ENCODE measurements around the gene PRPH2. TPM values are rescaled to one million over a fixed set of nuclear protein-coding genes. Genes with fewer than 3 reads are reported as not detected.

Gene PRPH2
- total and polyA plus RNA-seq, 10 of the 15 experiments (the other 5 are each of a cell fraction or from before 2014, with no cell fraction given) = 0.08 TPM; not detected in 9

- no TSS peak for BruUV-seq (replicated peaks)
- RAD21 ChIA-PET (ENCODE audit: unreplicated experiment) = no interaction called here
- H3K9ac ChIP-seq (ENCODE audit: control insufficient read depth, insufficient read depth, low read length) = no peak overlapping the region
- H3K27ac ChIP-seq (ENCODE audit: control insufficient read depth, insufficient read depth) = no peak overlapping the region
- FAIRE-seq (no peak), DNase-seq (ENCODE audit: low read depth, low spot score) (no peak), ATAC-seq (no peak)
- no peak overlapping the region for H2AFZ ChIP-seq (ENCODE audit: control insufficient read depth, low read depth, low read length)
- peaks cover 4% of the 10 kb centered on the region; the same call in 1 of the 3 replicates for H3K9me3 ChIP-seq (replicated peaks; ENCODE audit: control insufficient read depth, insufficient read depth, low read length)
- POLR2A ChIA-PET = no interaction called here
- no peaks in the 10 kb centered on the region for H4K20me1 ChIP-seq (ENCODE audit: control insufficient read depth, insufficient read depth)
- no peak overlapping the region for H3K4me2 ChIP-seq (ENCODE audit: control insufficient read depth, insufficient read depth)
- no peak overlapping the region for H3K4me3 ChIP-seq
- H3K27me3 ChIP-seq (replicated peaks in 1 of 2; ENCODE audit: control insufficient read depth in 2 of 2, insufficient read depth in 2 of 2, low read length in 1 of 2) = no peaks in the 10 kb centered on the region; a peak in 1 of 4 replicates
- 65% methylated on average over 9 of the region's 9 CpGs for WGBS (ENCODE audit: insufficient coverage, insufficient replicate concordance, low lambda C conversion rate, missing lambda C conversion rate)
- intact Hi-C loops (cut with micrococcal nuclease; ENCODE audit: unreplicated experiment) (no loop called here), in situ Hi-C loops (cut with MboI) (no loop called here)
- CTCF ChIA-PET = interaction anchor here (1.5 kb wide), 1 partner anchor 47 kb away, joined by 3 read pairs; no protein-coding TSS in a partner anchor
- TF ChIP-seq TCF7 (IDR thresholded peaks at IDR 0.05; ENCODE audit: borderline replicate concordance) (no peak), RCOR1 (conservative IDR thresholded peaks at IDR 0.05; ENCODE audit: low read depth, low read length) (no peak), EED (IDR thresholded peaks at IDR 0.05; ENCODE audit: low read depth) (no peak), ESRRA (IDR thresholded peaks at IDR 0.05; ENCODE audit: low read length) (no peak), USF2 (IDR thresholded peaks at IDR 0.05; ENCODE audit: borderline replicate concordance, low read depth, low read length) (no peak), ZNF592 (IDR thresholded peaks at IDR 0.05) (no peak), CHD1 (IDR thresholded peaks at IDR 0.05; ENCODE audit: low read depth, low read length) (no peak), ZNF274 (IDR thresholded peaks at IDR 0.05; ENCODE audit: insufficient read depth, insufficient read length) (no peak), NKRF (conservative IDR thresholded peaks at IDR 0.05) (no peak), BACH1 (IDR thresholded peaks at IDR 0.05; ENCODE audit: borderline replicate concordance) (no peak), ZBTB4 (CRISPR knock-in tag; IDR thresholded peaks at IDR 0.05) (no peak)
- SMC1A ChIA-PET (ENCODE audit: uncharacterized antibody, unreplicated experiment) = no interaction called here
- H3K36me3 ChIP-seq (ENCODE audit: control insufficient read depth in 2 of 2, insufficient read depth in 2 of 2, low read length in 1 of 2) = no peaks in the 10 kb centered on the region
- no peaks in the 10 kb centered on the region for H3K79me2 ChIP-seq (ENCODE audit: control insufficient read depth, insufficient read depth, low read length)
- H3K4me1 ChIP-seq (ENCODE audit: control insufficient read depth, insufficient read depth, low read length) = no peaks in the 10 kb centered on the region
Measured at GRCh38 chr6:42710316-42710715, 12.1 kb downstream of the PRPH2 start.

Measured in GM12878 (cell line).